K562 (cell line): ENCODE results near the gene PARP11. TPM values are rescaled to one million over a fixed set of nuclear protein-coding genes. Genes with fewer than 3 reads are reported as not detected.

ENCODE experiments used
- CREB3 ChIP-seq: fragments of 450-650 bp; conservative IDR thresholded peaks from 2 replicates; pipeline ENCODE4 v1.6.1; 2016; ENCODE audit warnings: missing genetic modification characterization, low read depth, mild to moderate bottlenecking, missing compliant biosample characterization, moderate library complexity
- DDX20 ChIP-seq: fragments of 450-650 bp; IDR thresholded peaks from 2 replicates; pipeline ENCODE4 v1.6.1; 2016; ENCODE audit warnings: missing genetic modification characterization, low read depth, mild to moderate bottlenecking, missing compliant biosample characterization, moderate library complexity
- DPF2 ChIP-seq: fragments of 450-650 bp; IDR thresholded peaks from 2 replicates; pipeline ENCODE4 v1.6.1; 2016
- MAFF ChIP-seq: IDR thresholded peaks from 2 replicates; pipeline ENCODE4 v1.6.1; 2012; ENCODE audit warnings: low read length, improper control_type of control experiment
- PHF20 ChIP-seq: fragments of 450-650 bp; IDR thresholded peaks from 2 replicates; pipeline ENCODE4 v1.6.1; 2018; ENCODE audit not compliant: partially characterized antibody
- XRCC3 ChIP-seq: fragments of 450-650 bp; IDR thresholded peaks from 2 replicates; pipeline ENCODE4 v1.6.1; 2017; ENCODE audit warnings: mild to moderate bottlenecking, moderate library complexity
- ZFP1 ChIP-seq: fragments of 450-650 bp; formaldehyde crosslinking; IDR thresholded peaks from 2 replicates; pipeline ENCODE4 v1.4.0; 2020; ENCODE audit warnings: mild to moderate bottlenecking, mixed read lengths
- ZHX1 ChIP-seq: fragments of 150-350 bp; conservative IDR thresholded peaks from 2 replicates; pipeline ENCODE4 v1.6.1; 2014; ENCODE audit warnings: low read length
- polyA plus RNA-seq, 8 experiments: library from polyadenylated mRNA; depleted of rRNA in 4 of 8; stranded (reverse) in 5 of 8; unstranded in 3 of 8; fragments of >200 nt; fragmentation: Nextera tagmentation in 2 of 8; fragmentation: Illumina TruSeq in 1 of 8; extraction: Ambion mirVana in 2 of 8; extraction: Trizol in 1 of 8; gene quantifications; 2 replicates each; pipeline versions ENCODE4 v1.2.1 to v1.2.3, GENCODE V29; 2011 to 2014; ENCODE audit warnings: inconsistent platforms in 1 of 8, missing spikeins in 1 of 8
- total RNA-seq, 7 experiments: library from RNA; depleted of rRNA in 6 of 7; stranded (reverse); fragments of >200 nt in 6 of 7; fragmentation: Illumina TruSeq in 2 of 7; extraction: Trizol in 2 of 7; gene quantifications; 2 replicates each; pipeline versions ENCODE4 v1.2.1 to v1.2.3, GENCODE V29; 2011 to 2021; ENCODE audit warnings: low replicate concordance in 1 of 7

The PARP11 gene
- total and polyA plus RNA-seq, 9 of the 15 experiments (the other 6 are each of a cell fraction or from before 2014, with no cell fraction given), result 0.40 to 2.5 (median 1.4) TPM

GRCh38 chr12:3809357-3810015 lies 63.7 kb downstream of the PARP11 start (continued):
- TF ChIP-seq DPF2, result no peak
- TF ChIP-seq XRCC3, result no peak
- no peak for TF ChIP-seq ZHX1
- TF ChIP-seq CREB3, result no peak
- TF ChIP-seq MAFF, result no peak
- TF ChIP-seq DDX20 (tag), result no peak
- no peak for TF ChIP-seq PHF20
- TF ChIP-seq ZFP1 (CRISPR knock-in tag), result no peak
- TF ChIP-seq, all 486 proteins: peak for 0
